NCI-H2196 treated with DMSO at 0.1 percent for 48 hours (cell line): Measurements from ENCODE around the gene PRIMPOL.

Experiments used
- DNase-seq: peaks from one replicate; lab custom pipeline; 2025; ENCODE audit not compliant: unreplicated experiment; lab: John Stamatoyannopoulos, UW

The PRIMPOL gene

GRCh38 chr4:184664445-184665210 is 15.1 kb downstream of the PRIMPOL start:
- no peak for DNase-seq

- DNase-seq, result no peak
These were observed 17.1 kb downstream of the PRIMPOL start for GRCh38 chr4:184666670-184667069.

- no peak for DNase-seq
These were observed 18.6 kb downstream of the PRIMPOL start for GRCh38 chr4:184668096-184668495.

- DNase-seq, result no peak
These were observed 19.1 kb downstream of the PRIMPOL start for GRCh38 chr4:184668511-184669114.

GRCh38 chr4:184669251-184669650 is 19.7 kb downstream of the PRIMPOL start:
- DNase-seq, result no peak

- no peak for DNase-seq
These were observed 21.6 kb downstream of the PRIMPOL start for GRCh38 chr4:184671101-184671500.

- DNase-seq, result no peak
These were observed 23.2 kb downstream of the PRIMPOL start for GRCh38 chr4:184672741-184673140.

- no peak for DNase-seq
These were observed 24.5 kb downstream of the PRIMPOL start for GRCh38 chr4:184674011-184674410.

GRCh38 chr4:184675018-184675417 is 25.5 kb downstream of the PRIMPOL start:
- no peak for DNase-seq

GRCh38 chr4:184675821-184676492 is 26.4 kb downstream of the PRIMPOL start:
- no peak for DNase-seq

GRCh38 chr4:184680698-184681097 is 31.2 kb downstream of the PRIMPOL start:
- no peak for DNase-seq

GRCh38 chr4:184681916-184682315 is 32.4 kb downstream of the PRIMPOL start:
- no peak for DNase-seq

GRCh38 chr4:184684491-184685189 is 35.1 kb downstream of the PRIMPOL start:
- DNase-seq, result no peak

GRCh38 chr4:184688005-184688404 is 38.5 kb downstream of the PRIMPOL start:
- no peak for DNase-seq

- no peak for DNase-seq
These were observed 38.9 kb downstream of the PRIMPOL start for GRCh38 chr4:184688447-184688846.

- no peak for DNase-seq
These were observed 40.1 kb downstream of the PRIMPOL start for GRCh38 chr4:184689681-184690080.

- no peak for DNase-seq
These were observed 43.5 kb downstream of the PRIMPOL start for GRCh38 chr4:184693056-184693455.

GRCh38 chr4:184694412-184694956 is 44.9 kb downstream of the PRIMPOL start:
- DNase-seq, result no peak

GRCh38 chr4:184695178-184695896 is 45.8 kb downstream of the PRIMPOL start:
- no peak for DNase-seq

GRCh38 chr4:184697956-184698355 is 48.4 kb downstream of the PRIMPOL start:
- no peak for DNase-seq

GRCh38 chr4:184699941-184700340 is 50.4 kb downstream of the PRIMPOL start:
- DNase-seq, result no peak
